Stimulated activated CD4-positive, alpha-beta T cell treated with anti-CD3 and anti-CD28 coated beads, Interleukin-15, amount 100 ng/mL, for 24 hours (primary cell): Measurements from ENCODE around the gene CDH4.

Experiments
- DNase-seq: peaks from one replicate; pipeline ENCODE4 v3.0.0-alpha.2; 2020

CDH4 gene

DNA sequence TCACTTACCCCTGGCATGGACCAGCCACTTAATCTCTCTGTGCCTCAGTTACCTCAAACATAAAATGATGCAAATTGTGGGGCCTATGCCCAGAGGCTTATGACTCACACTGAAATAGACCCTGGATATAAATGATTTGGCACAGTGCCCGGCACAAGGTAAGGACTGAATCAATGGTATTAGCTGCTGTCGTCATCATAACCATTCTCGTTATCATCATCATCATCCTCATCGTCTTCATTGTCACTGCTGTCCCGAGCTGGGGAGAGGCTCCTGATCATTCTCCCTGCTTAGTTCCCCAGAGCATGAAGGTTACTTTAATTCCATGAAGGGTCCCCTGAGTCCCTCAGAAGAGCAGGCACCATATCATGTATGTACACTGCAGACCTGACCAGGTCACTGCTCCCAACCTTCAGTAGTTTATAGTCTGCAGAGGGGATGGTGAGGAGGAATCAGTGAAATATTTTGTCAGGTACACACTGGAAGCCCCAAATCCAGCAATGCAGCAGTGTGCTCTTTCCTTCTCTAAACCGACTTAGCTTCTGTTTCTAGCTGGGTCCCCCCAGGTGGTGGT is 664.3 kb downstream of the CDH4 start:
- DNase-seq = no peak

DNA sequence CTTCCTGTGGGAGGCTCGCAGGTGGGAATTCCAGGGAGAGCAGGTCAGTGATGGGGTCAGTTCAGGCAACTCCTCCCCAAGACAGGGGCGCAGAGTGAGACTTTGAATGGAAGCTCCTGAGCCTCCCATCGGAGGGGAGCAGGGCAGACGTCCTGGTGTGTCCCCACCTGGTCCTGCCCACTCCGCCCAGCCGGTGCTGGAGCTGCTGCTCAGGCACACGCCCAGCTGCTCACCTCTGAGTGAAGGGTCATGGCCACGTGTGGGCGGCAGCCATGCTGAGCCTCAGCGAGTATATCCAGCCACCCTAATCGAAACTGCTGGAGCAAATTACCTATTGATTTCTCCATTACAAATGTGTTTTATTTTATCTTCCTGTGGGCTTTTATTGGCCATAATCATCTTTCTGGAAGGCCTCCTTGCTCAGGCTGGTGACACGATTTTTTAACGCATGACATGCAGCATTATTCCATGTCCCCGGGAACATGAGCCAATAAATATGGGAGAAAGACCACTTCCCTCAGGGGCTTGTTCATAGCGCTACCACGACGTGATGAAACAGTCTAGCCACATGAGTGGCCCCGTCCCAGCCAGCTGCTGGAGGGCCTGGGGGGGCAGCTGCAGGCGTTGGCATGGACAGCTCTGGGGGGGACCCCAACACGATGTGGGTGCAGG is 665.5 kb downstream of the CDH4 start:
- no peak for DNase-seq

DNA sequence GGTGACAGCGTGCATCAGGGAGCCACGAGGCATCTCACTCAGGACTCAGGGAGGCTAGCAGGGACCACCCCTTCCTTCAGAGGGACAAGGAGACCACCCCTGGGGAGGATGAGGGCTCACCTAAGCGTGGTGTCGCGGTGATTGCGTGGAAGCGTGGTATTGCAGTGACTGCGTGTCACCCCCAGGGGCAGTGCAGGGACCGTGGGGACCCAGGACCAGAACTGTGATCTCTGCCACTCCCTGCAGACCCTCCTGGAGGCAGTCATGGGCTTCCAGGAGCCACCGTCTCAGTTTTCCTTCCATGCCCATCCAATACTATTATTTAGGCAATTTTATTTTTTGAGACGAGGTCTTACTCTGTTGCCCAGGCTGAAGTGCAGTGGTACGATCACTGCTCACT is 666.5 kb downstream of the CDH4 start:
- DNase-seq = no peak

DNA sequence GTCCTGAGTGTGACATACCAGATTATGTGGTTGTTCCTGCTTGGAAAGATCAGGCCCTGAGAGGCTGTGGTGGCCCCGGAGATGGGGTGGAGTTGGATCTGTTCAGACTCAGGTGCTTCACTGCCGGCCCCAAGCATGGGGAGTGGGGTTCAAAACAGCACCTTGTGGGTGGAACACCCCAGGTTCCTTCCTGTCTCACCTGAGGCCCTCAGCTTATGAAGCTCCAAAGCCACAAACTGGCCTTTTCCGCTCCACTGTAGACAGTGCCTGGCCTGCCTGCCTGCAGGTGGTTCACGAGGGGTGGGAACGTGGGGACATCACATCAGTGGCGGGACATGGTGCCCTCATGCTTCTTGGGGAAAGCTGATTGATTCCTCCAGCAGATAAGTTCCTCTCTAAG is 667.2 kb downstream of the CDH4 start:
- DNase-seq = no peak

DNA sequence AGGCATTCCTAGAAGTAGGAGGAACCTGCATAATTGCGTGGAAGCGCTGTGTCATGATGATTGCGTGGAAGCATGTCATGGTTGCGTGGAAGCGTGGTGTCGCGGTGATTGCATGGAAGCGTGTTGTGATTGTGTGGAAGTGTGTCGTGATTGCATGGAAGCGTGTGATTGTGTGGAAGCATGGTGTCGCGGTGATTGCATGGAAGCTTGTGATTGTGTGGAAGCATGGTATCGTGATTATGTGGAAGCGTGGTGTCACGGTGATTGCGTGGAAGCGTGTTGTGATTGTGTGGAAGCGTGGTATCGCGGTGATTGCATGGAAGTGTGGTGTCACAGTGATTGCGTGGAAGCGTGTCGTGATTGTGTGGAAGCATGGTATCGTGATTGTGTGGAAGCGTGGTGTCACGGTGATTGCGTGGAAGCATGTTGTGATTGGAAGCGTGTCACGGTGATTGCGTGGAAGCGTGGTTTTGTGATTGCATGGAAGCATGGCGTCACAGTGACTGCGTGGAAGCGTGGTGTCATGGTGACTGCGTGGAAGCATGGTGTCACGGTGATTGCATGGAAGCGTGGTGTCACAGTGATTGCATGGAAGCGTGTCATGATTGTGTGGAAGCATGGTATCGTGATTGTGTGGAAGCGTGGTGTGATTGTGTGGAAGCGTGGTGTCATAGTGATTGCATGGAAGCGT is 667.8 kb downstream of the CDH4 start:
- DNase-seq = no peak

DNA sequence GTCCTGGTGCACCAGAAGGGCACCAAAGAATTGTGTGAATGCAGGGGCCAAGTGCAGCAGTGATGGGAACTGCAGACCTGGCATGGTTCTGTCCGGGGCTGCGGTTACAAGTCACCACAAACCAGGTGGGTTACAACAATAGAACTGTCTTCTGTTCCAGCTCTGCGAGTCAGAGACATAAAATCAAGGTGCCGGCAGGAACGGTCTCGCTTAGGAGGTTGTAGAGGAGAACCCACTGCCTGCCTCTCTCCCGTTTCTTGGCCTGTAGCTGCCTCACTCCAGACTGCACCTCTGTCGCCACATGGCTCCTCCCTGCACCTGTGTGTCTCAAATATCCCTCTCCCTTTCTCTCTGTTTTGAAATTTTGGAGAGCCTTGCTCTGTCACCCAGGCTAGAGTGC is 670.4 kb downstream of the CDH4 start:
- no peak for DNase-seq

DNA sequence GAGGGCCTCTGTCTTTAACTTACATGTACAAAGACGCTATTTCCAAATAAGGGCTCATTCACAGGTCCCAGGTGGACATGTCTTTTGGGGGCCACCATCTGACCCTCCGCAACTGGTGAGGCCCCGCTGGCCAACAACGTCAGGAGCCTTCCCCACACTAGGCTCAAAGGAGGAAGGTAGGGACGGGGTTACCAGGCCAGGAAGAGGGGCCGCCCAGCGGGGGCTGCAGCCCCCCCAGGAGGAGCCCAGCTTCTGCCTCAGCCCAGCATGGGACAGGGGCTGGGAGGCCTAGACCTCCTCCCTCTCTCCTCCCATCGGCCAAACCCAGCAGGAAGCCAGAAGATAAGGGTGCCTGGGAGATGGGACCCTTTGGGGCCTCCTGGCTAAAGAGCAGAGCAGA is 670.9 kb downstream of the CDH4 start:
- no peak for DNase-seq

DNA sequence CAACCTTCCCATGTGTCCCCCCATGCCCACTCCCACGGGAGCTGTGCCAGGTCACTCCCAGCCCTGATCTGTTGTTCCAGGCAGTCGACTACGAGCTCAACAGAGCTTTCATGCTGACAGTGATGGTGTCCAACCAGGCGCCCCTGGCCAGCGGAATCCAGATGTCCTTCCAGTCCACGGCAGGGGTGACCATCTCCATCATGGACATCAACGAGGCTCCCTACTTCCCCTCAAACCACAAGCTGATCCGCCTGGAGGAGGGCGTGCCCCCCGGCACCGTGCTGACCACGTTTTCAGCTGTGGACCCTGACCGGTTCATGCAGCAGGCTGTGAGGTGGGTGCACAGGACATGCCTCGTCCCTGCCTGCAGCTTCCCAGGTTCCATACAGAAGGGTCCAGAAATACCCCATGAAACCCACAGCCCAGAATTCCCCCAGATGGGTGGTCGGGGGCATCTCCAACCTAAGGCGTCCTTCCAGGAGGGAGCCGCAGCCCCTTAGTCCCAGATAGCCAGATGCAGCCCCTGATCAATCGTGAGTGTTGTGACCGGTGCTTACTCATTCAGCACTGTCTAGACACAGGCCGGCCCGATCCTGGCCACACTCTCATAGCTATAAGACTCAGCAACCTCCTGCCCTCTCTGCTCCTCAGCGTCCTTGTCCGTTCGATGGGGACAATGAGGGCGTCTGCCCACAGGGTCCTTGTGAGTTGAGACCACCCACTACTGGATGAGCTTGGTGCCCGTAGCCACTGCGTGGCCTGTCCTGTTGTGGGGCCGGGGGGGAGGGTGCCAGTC is 671.5 kb downstream of the CDH4 start:
- no peak for DNase-seq

DNA sequence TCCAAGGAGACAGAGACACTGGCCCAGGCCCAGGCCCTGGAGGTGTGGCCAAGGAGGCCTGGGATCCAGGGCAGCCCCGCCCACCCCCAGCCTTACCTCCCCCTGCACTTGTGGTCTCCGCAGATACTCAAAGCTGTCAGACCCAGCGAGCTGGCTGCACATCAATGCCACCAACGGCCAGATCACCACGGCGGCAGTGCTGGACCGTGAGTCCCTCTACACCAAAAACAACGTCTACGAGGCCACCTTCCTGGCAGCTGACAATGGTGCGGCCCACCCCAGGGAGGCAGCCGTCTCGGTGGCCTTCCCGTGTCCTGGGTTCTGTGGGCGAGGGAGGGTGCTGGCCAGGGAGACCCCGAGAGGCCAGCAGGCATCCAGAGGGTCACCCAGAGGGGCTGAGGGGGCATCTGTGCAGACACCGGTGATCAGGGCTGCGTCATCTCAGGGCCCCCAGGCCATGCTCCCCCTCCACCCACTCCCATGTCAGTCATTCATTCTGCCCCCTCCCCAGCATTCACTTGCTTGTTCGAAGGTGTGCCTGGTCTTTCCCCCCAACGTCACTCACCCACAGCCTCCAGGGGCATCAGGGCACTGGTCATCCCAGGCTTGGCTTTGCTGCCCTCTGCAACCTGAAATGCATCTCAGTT is 672.3 kb downstream of the CDH4 start:
- DNase-seq = no peak

DNA sequence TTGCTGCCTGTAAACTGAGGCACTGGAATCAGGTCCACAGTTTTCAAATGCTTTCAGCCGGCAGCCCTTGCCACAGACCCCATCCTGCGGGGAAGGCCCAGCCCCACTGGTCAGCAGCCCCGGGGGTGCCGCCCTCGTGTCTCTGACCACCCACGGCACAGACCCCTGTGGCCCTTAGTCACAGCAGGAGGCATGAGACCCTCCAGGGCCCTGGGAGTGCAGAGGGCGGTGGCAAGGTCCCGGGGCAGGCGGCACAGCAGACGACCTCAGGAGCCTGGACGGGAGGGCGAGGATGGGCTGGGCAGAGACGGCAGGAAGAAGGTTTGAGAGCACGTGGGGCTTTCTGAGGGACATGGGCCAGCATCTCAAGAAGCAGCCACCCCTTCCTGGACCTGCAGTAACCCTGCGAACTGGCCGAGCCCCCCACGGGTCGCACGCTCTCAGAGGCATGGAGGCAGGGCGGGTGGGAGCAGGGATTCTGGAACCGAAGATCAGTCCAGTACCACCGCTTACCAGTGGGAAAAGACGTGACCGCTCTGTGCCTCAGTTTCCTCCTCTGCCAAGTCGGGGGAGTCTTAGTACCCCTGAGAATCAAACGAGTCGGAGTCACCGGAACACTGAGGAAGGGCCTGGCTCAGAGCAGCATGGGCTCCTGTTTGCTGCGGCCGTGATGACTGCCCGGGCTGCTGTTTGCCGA is 672.9 kb downstream of the CDH4 start:
- DNase-seq = no peak

DNA sequence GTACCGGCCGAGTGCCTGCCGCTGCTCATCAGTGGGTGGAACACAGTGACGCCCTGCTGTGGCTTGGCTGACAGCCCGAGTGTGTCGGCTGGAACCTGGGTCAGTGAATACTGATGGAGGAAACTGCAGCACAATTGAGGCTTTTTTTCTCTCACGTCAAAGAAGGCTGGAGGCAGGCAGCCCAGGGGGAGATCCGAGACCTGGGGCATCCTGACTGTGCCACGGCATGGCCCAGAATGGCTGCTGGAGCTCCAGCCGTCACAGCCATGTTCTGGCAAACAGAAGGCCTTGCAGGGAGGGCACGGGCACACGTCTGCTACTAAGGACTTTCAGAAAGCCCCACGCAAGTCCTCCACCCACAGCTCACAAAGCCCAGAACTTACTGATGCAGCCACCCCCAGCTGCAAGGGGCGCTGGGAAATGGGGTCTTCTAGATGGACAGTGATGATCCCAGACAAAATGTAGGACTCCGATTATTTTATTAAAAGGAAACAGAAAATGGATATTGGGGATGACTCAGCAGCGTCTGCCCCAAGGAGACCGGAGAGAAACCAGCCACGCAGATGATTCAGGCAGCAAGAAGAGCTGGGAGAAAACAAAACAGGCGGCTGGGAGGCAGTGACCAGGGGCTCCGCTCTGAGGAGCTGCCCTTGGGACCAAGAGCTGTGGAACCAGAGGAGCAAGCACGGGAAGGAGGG is 673.6 kb downstream of the CDH4 start:
- DNase-seq = no peak

DNA sequence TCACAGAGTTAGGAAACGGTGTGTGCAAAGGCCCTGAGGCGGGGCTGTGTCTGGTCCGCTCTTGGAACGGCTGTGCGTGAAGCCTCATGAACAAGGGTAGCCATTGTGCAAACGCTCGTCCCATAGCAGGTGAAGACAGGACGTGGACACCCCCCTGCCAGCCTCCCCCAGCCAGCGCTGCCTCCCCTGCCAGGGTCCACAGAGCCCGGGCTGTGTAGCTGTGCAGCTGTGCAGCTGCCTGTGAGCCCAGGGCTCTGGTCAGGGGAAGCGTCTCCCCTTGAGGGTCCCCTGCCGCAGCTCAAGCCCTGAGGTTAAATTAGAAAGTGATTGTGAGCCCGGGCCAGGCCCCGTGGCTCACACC is 674.2 kb downstream of the CDH4 start:
- no peak for DNase-seq

DNA sequence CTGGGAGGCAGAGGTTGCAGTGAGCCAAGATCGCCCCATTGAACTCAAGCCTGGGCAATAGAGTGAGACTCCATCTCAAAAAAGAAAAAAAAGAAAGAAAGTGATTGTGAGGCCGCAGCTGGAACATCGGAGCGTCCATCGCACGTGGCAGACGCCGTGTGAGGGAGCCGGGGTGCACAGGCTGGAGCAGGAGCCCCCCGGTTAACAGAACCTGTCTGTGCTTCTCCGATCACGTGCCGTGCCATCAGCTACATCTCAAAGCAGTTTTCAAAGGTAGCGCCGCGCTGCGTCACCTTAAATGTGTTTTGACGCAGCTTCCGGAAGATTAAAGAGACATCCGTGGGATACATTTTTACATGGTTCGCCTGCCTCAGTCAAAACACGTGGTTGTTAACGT is 674.7 kb downstream of the CDH4 start:
- DNase-seq = no peak

DNA sequence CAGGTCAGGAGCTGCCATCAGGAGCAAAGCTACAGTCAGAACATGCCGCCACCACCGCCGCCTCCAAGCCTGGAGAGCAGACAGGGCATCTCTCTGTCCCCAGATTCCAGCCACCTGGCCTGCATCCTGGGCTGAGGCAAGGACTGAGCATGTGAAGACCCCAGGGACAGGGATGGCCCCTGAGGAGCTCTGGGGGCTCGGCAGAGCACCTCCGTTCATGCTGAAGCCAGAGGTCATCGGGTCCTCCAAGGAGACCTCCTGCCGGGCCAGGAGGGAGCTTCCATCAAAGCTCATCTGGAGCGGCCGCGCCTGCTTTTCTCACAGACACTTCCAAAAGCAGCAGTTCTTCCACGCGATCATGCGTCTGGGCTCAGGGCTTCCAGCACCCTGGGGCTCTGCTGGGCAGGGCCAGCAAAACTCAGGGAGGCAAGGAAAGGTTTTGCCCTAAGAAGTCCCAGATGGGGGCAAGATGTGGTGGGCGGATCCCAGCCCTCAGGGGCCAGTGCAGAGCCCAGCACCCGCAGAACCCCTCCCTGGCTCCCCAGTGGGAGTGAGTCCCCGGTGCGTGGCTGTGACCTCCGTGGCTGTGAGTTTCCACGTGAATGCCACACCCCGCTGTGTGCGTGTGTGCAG is 675.2 kb downstream of the CDH4 start:
- no peak for DNase-seq

DNA sequence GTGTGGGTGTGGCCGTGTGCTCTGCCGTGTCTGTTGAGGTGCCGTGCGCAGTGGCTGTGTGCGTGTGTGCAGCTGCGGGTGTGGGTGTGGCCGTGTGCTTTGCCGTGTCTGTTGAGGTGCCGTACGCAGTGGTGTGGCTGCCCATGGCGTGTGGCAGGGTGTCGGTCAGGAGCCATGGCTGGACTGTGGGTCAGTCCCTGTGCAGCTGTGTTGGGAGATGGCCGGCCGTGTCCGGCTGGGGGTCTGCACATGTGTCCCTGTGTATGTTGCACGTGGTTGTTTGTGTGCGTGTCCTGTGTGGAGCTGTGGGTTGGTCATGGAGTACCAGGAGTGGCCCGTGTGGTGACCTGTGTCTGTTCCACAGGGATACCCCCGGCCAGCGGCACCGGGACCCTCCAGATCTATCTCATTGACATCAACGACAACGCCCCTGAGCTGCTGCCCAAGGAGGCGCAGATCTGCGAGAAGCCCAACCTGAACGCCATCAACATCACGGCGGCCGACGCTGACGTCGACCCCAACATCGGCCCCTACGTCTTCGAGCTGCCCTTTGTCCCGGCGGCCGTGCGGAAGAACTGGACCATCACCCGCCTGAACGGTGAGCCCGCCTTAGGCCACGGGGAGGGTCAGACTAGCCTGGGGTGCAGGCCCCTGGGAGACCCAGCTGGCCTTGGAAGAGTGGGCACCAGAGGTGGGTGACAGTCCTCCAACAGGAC is 675.9 kb downstream of the CDH4 start:
- DNase-seq = no peak

DNA sequence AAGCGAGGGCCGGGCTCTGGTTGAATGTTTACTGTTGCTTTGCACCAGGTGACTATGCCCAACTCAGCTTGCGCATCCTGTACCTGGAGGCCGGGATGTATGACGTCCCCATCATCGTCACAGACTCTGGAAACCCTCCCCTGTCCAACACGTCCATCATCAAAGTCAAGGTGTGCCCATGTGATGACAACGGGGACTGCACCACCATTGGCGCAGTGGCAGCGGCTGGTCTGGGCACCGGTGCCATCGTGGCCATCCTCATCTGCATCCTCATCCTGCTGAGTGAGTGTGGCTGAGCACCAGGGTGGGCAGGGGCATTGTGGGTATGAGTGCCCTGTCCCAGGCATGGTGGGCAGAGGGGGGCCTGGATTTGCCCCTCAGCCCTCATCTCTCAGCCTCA is 677.5 kb downstream of the CDH4 start:
- DNase-seq = no peak

DNA sequence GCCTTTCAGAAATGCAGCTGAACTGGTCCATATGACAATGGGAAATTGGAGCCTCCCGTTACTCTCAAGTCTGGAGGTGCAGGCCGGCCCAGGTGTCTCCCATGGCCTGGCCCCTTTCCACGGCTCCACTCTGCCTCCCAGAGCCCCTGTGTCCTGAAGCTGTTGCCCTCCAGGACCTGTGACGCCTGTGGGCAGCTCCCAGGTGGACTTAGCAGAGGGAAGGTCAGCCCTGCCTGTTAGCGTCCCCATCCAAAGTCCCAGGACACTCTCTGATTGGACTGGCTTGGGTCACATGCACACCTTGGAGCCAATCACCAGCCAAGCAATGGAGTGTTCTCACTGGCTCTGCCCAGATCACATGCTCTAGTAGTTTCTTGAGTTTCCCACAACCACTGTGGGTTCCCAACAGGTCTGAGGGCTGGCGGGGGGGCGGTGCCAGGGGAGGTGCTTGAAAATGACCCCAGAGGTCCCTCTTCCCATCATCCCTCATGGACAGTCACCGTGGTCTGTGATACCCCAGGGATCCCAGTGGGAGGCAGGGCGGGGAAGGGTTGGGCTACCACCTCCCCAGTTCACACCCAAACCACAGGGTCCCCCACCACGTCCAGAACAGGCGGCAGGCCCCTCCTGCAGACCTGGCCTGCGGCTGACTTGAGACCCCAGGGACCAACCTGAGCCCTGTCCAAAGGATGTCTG is 678.1 kb downstream of the CDH4 start:
- DNase-seq = no peak

DNA sequence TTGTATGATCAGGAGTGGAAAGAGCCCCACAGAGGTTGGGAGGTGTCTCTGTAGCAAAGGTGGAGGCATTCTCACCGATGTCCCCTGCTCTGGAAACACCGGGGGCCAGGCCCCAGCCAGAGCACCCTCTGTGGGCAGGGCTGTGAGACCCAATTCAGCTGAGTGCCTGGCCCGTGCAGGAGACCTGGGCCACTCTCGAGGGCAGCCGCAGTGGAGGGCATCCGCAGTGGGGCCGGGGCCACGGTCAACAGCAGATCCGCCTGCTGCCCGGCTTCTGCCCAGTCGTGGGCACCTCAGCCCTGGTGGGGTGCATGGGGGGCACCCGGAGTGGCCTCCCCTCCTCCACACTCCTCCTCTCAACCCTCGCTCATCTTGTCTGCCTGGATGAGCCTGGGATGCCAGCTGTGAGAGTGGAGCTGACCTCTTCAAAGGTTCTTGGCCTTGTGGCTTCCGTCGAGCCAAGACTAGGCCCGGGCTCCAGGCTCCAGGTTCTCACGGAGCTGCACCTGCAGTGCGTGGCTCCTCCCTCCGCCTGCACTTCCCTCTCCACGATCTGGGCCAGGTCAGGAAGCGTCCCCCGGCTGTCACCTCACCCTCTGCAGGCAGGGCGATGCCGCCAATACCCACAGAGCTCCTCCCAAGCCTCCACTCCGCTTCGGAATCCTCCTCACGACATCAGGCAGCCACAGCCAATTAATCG is 678.9 kb downstream of the CDH4 start:
- no peak for DNase-seq

DNA sequence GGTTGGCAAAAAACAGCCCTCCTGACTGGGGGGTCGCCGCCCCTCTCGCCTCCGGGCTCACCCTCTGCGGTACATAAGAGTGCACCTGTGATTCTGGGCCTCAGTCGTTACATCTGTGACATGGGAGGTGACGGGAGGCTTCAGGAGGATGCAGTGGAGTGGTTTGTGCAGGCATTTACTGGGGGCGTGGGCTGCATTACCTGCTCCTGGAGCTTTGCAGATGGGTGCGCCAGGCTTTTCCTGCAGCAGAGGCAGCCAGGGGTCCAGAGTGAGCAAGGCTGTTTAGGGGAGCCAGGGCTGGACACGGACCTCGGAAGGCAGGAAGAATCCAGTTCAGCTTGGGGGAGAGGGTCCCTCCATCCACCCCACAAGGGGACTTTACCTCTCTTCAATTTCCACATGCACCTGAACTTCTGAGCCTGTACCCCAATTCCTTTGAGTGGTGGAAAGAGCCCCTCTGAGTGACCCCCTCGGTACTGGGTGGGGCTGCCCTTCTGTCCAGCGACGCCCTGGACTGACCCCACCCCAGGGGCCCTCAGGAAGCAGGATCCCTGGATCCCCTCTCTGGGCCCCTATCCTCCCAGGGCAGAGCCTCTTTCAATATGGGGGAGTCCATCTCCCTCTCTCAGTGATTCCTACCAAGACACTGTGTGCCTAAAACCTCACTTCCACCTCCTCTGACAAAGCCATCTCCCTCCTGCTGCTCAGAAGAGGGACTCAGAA is 679.6 kb downstream of the CDH4 start:
- no peak for DNase-seq
